Inferior parietal cortex (tissue), 1 donor: ENCODE results near the gene KANTR.
A peak's percentile ranks its signal among the peaks of the same experiment; 100 is the strongest.

Experiments
- DNase-seq: peaks from one replicate; pipeline ENCODE4 v3.0.0-alpha.2; 2016; ENCODE audit errors: extremely low spot score

Gene KANTR, protein sequence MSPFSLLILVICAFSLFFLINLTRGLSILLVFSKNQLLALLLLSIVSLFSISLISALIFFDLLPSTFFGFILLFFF

DNA sequence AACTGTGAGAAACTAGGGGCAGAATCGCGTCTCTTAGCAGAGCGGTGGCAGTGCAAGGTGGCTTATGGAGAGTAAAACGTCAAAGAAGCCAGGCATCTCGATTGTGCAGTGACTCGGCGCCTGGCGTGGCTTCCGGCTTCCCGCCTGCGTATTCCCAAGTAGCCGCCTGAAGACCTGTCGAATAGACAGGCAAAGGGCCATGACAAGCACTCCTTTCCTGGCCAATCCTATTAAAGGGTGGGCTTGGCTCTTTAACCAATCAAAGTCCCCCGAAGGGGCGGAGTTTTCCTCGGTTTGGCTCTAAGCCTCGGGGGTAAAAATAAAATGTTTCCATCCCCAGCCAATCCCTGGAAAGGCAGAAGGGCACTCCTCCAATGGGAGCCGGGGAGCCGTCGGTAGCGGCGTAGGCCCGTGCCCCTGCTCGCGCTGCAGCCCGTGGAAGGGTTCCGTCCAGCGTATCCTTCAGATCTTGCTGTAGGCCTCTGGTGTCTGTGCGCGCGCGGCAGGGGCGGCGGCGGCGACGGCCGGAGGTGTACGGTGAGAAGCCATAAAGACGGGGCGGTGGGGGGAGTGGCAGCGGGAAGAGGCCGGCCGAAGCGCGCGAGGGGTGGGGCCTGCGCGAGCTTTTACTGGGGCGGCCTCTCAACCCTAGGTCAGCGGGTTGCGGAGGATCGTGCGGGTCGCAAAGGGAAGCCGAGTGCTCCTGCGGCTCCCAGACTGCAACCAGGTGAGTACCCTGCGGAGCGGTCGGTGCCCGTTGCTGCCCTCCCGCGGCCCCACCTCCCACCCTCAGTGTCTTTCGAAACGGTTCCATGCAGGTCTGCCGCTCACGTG, at the start of gene KANTR:
Gene KANTR (plus strand): TSS at position 395 of the 834 bp plus-strand sequence. CDS start 30,131 bp downstream, outside the sequence.
- peak; percentile 93 for DNase-seq

DNA sequence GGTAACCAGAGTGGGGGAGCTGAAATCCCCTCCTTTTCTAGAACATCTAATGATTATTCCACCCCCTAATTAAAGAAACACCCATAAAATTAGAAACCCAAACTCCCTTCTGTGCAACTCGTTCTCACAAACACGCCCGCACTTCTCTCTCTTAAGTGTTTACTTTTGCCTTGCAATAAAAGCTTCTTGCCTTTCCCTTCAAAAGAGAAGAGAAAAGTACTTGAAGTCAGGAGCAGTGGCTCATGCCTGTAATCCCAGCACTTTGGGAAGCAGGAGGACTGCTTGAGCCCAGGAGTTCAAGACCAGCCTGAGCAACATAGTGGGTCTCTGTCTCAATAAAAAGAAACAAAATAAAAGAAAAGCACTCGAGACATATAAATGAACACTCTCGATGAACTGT, 48.9 kb upstream of the KANTR start:
- no peak for DNase-seq

DNA sequence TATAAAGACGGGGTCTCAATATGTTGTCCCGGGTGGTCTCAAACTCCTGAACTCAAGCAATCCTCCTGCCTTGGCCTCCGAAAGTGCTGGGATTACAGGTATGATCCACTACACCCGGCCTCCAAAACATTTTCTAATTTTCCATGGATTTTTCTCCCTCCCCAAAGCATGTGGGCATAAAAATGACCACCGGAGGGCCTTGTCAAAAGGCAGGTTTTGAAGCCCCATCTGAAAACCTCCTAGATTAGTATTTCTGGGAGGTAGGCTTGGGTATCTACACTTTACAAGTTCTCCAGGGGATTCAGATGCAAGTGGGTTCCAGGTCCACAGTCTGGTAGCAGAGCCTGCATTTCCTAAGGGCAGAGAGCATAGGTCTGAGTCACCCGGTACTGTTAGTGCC, 46.7 kb upstream of the KANTR start:
- no peak for DNase-seq

DNA sequence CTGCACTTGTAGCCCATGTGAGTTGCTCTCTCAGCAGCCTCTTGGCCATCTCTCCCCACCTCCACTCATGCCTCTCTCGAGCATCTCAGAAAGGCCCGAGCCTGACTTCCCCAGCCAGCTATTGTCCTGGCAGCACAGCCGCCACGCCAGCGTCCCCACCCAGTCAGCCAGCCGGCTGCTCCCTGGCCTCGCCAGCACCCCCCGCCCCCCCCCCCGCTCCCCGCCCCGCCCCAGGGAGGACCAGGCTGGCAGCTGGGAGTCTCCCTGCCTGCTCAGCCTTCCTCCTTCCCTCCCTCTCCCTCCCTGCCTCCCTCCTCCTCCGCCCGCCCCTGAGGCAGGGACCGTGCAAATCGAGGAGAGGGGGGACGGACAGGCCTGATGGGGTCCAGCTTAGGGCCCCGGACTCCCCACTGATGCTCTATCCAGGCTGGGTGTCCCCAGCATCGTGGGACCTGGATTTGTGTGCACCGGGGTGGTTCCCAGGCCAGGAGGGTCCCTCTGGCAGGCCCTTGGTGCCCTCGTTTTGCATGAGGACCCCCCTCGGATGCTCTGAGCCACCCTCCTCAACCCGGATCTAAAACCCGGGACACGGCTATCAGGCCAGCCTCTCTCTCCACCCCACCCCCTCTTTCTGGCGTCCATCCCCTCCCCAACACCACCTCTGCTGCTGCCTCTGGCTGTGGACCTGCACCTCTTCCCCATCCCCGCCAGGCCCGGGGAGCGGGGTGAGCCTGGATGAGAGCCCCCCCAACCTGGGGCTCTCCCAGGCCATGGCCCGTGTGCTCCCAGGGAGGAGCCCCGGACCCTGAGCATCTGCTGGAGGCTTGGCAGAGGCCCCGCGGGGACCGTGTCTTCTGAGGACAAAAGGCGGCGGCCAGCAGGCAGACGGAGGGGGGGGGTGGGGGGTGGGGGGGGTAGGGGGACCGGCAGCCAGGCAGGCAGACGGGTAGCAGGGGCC, 45.5 kb upstream of the KANTR start, which contains the start of gene GPR173:
Gene GPR173 (plus strand): TSS at position 621 of the 958 bp plus-strand sequence. CDS start 27,833 bp downstream, outside the sequence.
- DNase-seq, result peak; percentile 45

DNA sequence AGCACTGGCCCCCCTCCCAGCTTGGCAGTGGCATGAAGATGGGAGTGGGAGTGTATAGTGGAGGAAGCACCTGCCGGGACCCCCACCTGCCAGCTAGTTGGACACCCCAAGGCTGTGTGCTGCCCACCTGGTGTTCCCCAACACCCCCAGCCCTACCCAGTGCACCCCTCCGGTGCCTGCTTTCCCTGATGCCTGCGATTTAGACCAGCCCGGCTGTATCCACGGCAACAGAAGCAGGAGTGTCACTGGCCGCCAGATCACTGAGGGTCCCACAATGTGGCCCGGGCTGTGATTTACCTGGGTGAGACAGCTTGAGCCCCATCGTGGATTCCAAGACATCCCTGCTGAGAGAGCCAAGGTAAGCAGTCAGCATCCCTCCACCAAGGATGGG, 44.8 kb upstream of the KANTR start:
- DNase-seq, result no peak

DNA sequence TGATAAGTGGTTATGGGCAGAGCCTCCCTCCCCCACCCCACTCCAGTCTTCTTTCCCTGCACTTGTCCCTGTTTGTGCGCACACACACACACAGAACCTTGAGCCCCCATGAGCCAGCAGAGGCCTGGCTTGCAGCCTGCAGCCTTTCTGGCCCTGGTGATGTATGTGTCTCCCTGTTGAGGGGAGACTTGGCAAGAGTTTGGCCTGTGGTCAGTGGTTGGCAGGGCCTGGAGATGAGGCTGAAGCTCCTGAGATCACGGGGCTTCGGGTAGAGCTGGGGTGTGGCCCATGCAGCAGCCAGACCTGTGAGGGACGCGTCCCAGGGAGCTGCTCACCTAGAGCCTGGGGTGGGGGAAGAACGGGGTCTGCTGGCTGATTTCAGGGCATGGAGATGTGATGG, 43.1 kb upstream of the KANTR start:
- no peak for DNase-seq

DNA sequence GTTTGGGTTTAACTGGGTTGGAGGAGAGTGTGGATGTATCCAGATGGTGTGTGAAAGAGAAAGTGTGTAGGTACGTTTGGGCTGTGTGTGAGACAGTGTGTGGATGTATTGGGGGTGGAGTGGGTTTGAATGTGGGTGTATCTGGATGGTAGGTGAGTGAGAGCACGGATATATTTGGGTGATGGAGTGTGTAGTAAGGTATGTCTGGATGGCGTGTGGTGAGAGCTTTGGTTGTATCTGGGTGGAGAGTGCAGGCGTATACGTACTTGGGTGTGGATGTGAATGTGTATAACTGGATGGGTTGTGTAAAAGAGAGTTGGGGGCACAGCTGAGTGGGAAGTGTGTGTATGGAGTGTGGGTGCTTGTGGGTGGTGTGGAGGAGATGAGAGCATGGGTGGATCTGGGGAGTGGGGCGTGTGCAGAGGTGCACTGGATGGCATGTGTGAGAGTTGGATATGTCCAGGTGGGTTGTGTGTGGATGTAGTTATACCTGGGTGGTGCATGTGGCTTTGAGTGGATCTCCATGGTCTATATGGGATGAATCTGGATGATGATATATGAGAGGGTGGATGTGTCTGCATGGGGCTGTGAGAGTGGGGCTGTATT, 38.6 kb upstream of the KANTR start:
- no peak for DNase-seq

DNA sequence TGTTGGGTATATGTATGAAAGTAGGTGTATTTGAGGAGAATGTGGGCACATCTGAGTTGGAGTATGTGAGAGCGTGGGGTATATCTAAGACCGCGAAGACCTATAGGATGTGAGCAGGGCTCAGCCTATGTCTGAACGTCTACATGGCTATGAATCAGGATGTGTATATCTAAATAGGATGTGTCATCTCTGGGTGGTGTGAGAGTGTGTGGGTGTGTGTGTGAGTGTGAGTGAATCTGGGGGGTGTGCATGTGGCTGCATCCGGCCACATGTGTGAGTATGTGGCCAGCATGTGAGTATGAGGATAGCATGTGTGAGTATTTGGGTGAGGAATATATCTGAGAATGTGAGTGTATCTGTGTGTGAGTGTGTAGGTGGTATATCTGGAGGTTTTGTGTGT, 37.6 kb upstream of the KANTR start:
- DNase-seq, result no peak

DNA sequence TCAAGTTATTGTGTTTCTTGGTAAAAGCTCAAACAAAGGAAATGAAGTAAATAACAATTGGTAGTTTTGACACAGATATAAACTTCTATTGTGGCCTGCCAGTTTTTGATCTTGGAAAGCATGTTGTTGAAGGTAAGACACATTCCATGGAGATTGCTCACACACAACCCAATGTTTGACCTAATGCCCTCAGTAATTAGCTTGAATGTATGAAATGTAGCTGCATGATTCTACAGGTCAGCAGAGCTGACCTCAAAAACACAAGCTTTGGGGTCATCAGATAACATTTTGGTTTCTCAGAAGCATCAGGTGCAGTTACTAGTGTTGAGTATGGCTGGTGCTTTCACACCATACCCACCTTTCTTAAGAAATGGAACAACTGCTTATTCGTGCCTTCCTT, 28.8 kb upstream of the KANTR start:
- DNase-seq, result no peak

DNA sequence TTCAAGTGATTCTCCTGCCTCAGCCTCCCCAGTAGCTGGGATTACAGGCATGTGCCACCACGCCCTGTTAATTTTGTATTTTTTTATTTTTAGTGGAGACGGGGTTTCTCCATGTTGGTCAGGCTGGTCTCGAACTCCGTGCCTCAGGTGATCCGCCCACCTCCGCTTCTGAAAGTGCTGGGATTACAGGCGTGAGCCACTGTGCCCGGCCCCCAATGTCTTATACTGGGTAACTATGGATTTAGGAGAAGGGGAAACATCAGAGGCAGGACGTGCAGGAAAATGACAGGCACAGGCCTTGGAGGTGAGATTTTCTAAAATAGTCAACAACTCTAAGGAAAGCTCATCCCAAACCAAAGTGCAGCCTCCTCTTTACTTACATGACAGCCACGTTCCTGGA, 22.9 kb upstream of the KANTR start:
- no peak for DNase-seq

DNA sequence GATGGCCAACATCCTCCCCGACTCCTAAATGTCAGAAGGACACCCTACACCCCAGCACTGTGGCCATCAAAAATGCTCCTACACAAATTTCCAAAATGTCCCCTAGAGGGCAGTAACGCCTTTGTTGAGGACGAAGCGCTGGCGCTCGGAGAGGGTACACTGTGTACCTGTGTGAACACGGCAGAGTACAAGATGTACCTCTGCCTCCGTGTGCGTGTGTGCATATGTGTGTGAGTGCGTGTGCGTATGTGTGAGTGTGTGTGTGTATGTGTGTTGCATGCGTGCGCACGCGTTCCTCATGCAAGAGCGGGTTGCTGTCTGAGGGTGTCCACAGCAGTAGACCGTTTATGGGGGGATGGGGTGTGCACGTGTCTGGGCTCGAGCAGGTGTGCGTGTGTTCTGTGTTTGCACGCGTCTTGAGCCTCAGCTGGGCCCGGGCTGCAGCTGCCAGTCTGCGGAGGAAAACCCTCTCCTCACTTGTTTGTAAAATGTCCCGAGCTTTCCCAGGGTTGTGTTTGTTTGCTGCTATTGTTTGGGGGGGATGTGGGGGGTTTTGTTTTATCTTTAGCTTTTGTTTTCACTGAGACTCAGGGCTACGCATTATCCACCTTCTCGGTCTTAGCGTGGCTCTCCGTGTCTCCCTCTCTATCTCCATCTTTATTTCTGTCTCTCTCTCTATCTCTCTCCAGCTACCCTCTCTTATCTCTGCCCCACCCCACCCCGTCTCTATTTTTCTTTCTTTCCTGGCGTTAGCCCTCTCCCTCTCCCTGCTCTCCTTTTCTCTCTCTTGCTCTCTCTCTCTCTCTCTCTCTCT, 22.1 kb upstream of the KANTR start:
- peak; percentile 82 for DNase-seq

DNA sequence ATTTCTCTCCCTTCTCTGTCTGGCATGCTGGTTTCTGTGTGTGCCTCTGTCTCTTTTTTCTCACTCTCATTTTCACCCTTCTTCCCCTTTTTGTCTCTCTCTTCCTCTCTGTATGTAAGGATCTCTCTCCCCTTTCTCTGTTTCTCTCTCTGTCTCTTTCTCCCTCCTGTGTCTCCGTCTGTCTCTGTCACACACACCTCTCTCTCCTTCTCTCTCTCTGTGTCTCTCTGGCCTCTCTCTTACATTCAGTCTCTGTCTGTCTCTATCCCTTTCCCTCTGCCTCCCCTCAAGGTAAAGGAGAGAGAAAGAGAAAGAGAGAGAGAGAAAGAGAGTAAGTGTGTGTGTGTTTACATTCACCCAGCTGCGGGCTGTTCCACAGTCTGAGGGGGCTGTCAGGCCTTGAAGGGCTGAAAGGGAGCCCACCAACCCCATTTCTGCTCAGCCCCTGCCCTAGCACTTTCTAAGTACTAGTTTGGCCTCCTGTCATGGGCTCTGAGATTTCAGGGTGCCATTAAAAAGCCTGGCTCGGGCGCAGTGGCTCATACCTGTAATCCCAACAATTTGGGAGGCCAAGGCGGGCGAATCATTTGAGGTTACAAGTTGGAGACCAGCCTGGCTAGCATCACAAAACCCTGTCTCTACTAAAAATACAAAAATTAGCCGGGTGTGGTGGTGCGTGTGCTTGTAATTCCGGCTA, 21.4 kb upstream of the KANTR start:
- DNase-seq, result no peak

DNA sequence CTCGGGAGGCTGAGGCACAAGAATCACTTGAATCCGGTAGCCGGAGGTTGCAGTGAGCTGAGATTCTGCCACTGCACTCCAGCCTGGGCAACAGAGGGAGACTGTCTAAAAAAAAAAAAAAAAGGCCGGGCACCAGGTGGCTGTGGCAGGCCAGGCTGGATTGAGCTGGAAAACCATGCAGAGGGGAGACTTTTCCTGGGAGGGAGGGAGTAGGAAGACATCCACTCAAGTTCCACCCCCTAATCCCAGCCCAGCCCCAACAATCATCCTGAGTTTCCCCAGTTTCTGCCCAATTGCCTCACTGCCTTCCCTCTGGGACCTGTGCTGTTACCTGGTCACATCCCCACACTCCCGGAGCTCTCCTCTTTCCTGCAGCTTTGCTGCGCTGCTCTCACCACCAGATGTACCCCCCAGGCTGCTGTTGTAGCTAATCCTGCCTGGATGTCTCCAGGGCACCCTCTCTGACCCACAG, 20.8 kb upstream of the KANTR start:
- DNase-seq, result no peak

DNA sequence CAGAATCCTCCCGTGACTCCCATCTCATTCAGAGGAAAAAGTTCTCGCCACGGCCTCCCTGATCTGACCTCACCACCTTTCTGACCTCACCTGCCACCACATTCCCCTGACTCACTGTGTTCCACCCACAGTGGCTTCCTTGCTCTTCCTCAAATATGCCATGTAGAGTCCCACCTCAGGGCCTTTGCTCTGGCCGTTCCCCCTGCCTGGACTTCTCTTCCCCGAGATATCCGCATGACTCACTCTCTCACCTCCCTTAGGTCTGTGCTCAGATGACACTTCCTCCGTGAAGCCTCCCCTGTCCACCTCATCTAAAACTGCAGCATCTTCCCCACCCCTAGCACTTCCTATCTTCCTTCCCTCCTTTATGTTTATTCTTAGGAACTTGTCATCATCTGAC, 18.9 kb upstream of the KANTR start:
- DNase-seq, result no peak

DNA sequence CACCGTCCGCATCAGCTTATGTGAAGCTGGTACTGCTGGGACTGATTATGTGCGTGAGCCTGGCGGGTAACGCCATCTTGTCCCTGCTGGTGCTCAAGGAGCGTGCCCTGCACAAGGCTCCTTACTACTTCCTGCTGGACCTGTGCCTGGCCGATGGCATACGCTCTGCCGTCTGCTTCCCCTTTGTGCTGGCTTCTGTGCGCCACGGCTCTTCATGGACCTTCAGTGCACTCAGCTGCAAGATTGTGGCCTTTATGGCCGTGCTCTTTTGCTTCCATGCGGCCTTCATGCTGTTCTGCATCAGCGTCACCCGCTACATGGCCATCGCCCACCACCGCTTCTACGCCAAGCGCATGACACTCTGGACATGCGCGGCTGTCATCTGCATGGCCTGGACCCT, 17.3 kb upstream of the KANTR start:
- DNase-seq, result no peak

DNA sequence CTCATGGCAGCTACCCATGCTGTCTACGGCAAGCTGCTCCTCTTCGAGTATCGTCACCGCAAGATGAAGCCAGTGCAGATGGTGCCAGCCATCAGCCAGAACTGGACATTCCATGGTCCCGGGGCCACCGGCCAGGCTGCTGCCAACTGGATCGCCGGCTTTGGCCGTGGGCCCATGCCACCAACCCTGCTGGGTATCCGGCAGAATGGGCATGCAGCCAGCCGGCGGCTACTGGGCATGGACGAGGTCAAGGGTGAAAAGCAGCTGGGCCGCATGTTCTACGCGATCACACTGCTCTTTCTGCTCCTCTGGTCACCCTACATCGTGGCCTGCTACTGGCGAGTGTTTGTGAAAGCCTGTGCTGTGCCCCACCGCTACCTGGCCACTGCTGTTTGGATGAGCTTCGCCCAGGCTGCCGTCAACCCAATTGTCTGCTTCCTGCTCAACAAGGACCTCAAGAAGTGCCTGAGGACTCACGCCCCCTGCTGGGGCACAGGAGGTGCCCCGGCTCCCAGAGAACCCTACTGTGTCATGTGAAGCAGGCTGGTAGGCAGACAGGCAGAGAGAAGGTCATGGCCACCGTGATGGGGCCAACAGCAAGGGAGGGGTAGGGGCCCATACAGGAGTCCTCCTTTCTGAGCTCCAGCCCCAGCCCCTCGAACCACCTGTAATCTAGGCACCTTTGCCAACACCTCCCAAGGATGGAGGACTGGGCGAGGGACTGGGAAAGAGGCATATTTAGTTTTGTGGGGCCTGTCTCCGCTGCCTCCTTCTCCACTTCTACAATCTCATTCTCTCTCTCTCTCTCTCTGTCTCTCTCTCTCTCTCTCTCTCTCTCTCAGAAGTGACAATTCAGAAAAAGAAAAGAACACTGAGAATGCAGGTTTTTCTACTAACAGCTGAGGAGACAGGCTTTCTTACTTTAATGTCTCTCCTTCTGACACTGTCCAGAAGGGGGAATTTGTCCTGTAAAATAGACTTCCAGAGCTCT, 16.4 kb upstream of the KANTR start:
- no peak for DNase-seq

DNA sequence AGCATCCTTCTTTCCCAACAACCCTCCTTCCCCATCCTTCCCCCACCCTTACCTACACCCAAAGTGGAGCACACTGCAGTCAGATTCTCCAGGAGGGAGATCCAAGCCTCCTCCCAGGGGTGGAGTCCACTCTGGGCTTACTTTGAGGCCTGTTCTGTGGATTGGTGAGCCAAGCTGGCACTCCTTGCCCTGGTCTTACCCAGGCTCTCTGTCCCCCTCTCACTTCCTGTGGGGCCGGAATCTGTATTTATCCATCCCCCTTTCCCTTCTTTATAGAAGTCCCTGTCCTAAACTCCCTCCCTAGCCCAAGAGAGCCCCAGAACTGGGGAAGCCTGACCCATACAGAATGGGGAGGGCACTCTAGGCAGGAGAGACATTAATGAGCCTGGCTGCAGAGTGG, 15.0 kb upstream of the KANTR start:
- no peak for DNase-seq

DNA sequence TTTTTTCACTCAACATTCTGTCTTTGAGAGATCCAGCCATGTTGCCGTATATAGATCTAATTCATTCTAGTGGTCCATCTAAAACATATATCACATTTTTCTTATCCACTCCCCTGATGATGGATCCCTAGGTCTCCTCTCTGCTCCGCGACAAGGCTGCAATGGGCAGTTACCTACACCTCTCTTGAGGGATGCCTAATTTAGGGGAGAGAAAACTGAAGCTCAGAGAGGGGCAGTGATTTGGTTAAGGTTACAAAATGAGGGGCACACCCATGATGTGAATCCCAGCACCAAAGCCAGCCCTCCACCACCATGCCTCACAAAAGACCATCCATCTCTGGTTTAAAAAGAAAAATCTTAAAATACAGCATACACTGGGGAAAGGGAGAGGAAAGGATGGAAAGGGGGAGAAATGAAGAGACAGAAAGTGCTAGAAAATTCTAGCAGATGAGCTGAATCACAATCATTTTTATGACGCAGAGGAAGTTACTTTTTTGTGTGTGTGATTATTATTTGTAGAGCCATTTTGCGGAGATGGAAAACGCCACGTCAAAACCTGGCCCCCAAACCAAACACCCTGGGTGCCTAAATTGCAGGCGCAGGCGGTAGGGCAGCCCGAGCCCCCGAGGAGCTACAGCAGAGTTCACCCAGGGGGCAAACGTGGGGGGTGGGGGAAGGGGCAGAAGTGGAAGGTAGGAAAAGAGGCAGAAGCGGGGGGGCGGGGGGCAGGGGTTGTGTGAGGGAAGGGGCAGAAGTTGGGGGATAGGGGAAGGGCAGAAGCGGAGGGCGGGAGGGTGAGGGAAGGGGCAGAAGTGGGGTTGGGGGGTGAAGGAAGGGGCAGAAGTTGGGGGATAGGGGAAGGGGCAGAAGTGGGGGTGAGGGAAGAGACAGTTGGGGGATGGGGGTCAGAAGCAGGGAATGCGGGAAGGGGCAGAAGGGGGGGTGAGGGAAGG, 13.0 kb upstream of the KANTR start:
- no peak for DNase-seq
